ENCODE results near the gene NEUROG3. TPM values are rescaled to one million over a fixed set of nuclear protein-coding genes. Genes with fewer than 3 reads are reported as not detected.

Gene NEUROG3
- total RNA-seq, 4 donors from 2014 or later: 1.1 to 1.2 TPM; not detected in 2

DNA sequence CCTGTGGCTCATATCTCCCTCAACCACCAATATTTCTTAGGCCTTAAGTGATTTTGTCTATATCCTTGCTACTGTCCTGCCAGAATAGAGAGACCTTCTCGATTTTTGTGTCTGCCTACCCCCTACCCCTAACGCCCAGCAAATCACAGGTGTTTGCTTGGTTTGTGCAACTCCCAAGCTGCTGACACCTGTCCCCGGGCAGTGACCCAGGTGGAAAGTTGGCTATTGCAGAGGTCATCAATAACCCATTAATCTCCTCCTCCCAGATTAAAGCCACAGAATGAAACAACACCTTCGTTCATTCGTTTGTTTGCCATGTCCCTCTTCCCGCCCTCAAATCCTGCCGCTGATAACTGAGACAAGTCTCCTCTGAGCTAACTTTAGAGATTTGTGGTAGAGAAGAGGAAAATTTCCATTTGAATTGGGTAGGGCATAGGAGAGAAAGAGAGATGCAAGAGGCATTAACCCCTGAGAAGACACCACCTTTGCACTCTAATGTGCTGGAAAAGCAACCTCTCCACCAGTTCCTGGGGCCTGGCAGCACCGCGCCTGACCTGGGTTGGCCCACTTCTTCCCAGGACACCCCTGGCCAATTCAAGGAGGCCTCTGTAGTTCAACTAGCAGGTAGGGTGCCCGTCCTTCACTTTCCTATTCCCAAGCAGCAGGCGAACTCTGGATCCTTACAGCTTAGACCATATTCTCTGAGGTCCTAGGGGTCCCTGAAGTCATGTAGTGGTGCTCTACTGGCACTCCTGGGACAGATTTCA lies 3.0 kb downstream of the NEUROG3 start:
- Histone ChIP-seq H3K36me3 (no peaks in the 10 kb centered on the region), H3K27me3 (peaks cover 0 to 38% of the 10 kb centered on the region in 2 donors), H3K9me3 (peaks cover 0 to 3% (median 0%) of the 10 kb centered on the region in 4 donors), H3K4me1 (peaks cover 0 to 18% (median 2%) of the 10 kb centered on the region in 4 donors), H3K4me3 (no peak overlapping the region), H3K27ac (no peak overlapping the region)
- no peak for DNase-seq
- no peak for TF ChIP-seq POLR2A (IDR thresholded peaks at IDR 0.05)
- no peak for TF ChIP-seq CTCF (IDR thresholded peaks at IDR 0.05)

- TF ChIP-seq CTCF (IDR thresholded peaks at IDR 0.05) (no peak), POLR2A (IDR thresholded peaks at IDR 0.05) (no peak)
- no peak overlapping the region for H3K27ac ChIP-seq
- DNase-seq: no peak
- no peaks in the 10 kb centered on the region for H3K36me3 ChIP-seq
- peaks cover 0 to 3% (median 0%) of the 10 kb centered on the region in 4 donors for H3K9me3 ChIP-seq
- peaks cover 0 to 32% of the 10 kb centered on the region in 2 donors for H3K27me3 ChIP-seq
- peaks cover 0 to 18% (median 2%) of the 10 kb centered on the region in 4 donors for H3K4me1 ChIP-seq
- H3K4me3 ChIP-seq: no peak overlapping the region
These were observed 3.8 kb downstream of the NEUROG3 start for GRCh38 chr10:69569396-69569934.

GRCh38 chr10:69568472-69569395 lies 4.5 kb downstream of the NEUROG3 start:
- DNase-seq: no peak
- peaks cover 0 to 3% (median 0%) of the 10 kb centered on the region in 4 donors for H3K9me3 ChIP-seq
- no peaks in the 10 kb centered on the region for H3K36me3 ChIP-seq
- H3K27me3 ChIP-seq: peaks cover 0 to 32% of the 10 kb centered on the region in 2 donors
- no peak overlapping the region for H3K4me3 ChIP-seq
- TF ChIP-seq CTCF (IDR thresholded peaks at IDR 0.05) (no peak), POLR2A (IDR thresholded peaks at IDR 0.05) (no peak)
- H3K27ac ChIP-seq: no peak overlapping the region
- H3K4me1 ChIP-seq: peaks cover 0 to 12% (median under 1%) of the 10 kb centered on the region in 4 donors

DNA sequence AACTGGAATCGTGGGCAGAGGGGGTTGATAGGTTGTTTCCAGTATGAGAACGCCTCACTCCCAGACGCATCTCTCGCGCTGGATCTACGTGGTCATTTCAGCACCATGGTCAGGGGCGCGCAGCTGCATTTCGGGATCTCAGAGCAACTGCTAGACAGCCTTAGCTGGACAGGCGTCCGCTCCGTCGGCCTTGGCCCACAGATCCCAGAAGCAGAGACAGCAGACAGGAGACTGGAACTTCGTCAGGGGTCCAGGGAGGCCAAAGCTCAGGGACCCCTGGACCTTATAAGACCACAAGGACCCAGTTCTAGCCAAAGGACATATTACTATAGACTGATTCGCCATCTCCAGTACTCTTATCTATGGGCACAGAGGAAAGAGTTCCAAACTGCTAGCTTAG lies 5.3 kb downstream of the NEUROG3 start:
- Histone ChIP-seq H3K4me1 (peaks cover 0 to 5% (median 0%) of the 10 kb centered on the region in 4 donors), H3K36me3 (no peaks in the 10 kb centered on the region), H3K27ac (no peak overlapping the region), H3K27me3 (peaks cover 0 to 25% of the 10 kb centered on the region in 2 donors), H3K9me3 (peaks cover 0 to 3% (median 0%) of the 10 kb centered on the region in 4 donors), H3K4me3 (no peak overlapping the region)
- TF ChIP-seq CTCF (IDR thresholded peaks at IDR 0.05) (no peak), POLR2A (IDR thresholded peaks at IDR 0.05) (no peak)
- DNase-seq: no peak

- no peaks in the 10 kb centered on the region for H3K27me3 ChIP-seq
- DNase-seq: no peak
- H3K4me1 ChIP-seq: no peaks in the 10 kb centered on the region
- H3K9me3 ChIP-seq: no peaks in the 10 kb centered on the region
- no peak overlapping the region for H3K27ac ChIP-seq
- TF ChIP-seq POLR2A (IDR thresholded peaks at IDR 0.05): no peak
- no peak for TF ChIP-seq CTCF (IDR thresholded peaks at IDR 0.05)
- H3K4me3 ChIP-seq: no peak overlapping the region
- H3K36me3 ChIP-seq: no peaks in the 10 kb centered on the region
These were observed 10.4 kb downstream of the NEUROG3 start for GRCh38 chr10:69562731-69563254.
